PFSK-1 (cell line): ENCODE measurements around the gene EIPR1.

ENCODE experiments used
- POLR2AphosphoS5 ChIP-seq: IDR thresholded peaks from 2 replicates; pipeline ENCODE4 v1.6.1; 2012; ENCODE audit warnings: low read depth, mild to moderate bottlenecking, control low read depth, low read length, moderate library complexity
- TAF1 ChIP-seq: IDR thresholded peaks from 2 replicates; pipeline ENCODE4 v1.6.1; 2012; ENCODE audit warnings: low read length, control low read depth, borderline replicate concordance; ENCODE audit not compliant: insufficient read depth

DNA sequence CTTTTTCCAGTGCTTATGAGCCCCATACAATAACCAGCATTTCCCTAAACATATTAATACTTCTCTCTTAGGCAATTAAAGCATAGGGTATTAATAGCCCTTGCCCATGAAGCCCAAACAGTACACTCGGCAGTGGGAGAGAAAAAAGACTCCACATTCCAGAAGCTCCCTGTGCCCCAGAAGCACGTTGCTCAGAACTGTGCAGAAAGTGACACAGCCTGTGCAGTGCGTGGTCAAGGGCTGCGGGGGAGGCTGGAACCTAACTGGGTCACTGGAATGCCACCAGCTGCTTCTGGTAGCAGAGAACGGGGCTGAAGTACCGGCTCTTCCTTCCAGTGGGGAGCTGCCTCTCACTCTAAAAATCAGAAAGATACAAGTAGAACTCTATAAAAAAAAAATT is 32.7 kb downstream of the EIPR1 start:
- no peak for TF ChIP-seq TAF1
- no peak for TF ChIP-seq POLR2AphosphoS5
